ENCODE measurements around the gene MEG3. TPM values are rescaled to one million over a fixed set of nuclear protein-coding genes. Genes with fewer than 3 reads are reported as not detected.

MEG3 gene
- total and polyA plus RNA-seq, 2 of the 8 experiments (the other 6 are each of a cell fraction or from before 2014, with no cell fraction given) = 0.17 to 1.1 TPM

DNA sequence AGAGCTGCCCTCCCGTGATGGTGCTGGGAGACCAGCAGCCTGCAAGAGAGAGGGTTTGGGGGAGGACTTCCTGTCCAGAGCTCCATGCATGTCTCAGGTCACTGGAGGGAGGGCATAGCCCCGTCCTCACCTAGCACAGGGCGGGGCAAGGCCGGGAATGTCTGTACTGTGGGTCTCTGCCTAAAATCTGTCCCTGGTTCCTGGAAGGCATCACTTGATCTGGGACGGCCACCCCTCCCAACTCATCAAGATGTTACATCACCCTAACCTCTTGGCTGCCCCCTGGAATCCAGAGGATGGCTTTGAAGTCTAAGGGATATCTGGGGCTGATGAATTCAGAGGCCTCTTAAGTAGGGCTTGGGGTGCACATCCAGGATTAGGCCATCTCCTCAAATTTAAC is 37.0 kb upstream of the MEG3 start:
- no peak overlapping the region for H3K56ac ChIP-seq (replicated peaks; ENCODE audit: insufficient read length, low read depth, low read length)
- H2BK12ac ChIP-seq (ENCODE audit: low read depth, low read length) = peak overlapping the region; percentile 39; the same call in 1 of the 2 replicates
- no peaks in the 10 kb centered on the region for H3K23me2 ChIP-seq (ENCODE audit: low read depth, low read length)
- H2BK20ac ChIP-seq (ENCODE audit: low read length) = no peak overlapping the region
- H3K23ac ChIP-seq (ENCODE audit: insufficient read length) = no peak overlapping the region
- no peak overlapping the region for H2AK5ac ChIP-seq (ENCODE audit: low read depth, low read length)
- H3K27me3 ChIP-seq (replicated peaks in 1 of 4; ENCODE audit: control insufficient read depth in 3 of 4, extremely low read depth in 1 of 4, insufficient read depth in 3 of 4, low read length in 3 of 4) = no peaks in the 10 kb centered on the region
- no peak overlapping the region for H3K27ac ChIP-seq (ENCODE audit: low read depth, low read length)
- H3K9me3 ChIP-seq (ENCODE audit: insufficient read depth in 2 of 2, low read depth in 1 of 2, low read length in 1 of 2) = no peaks in the 10 kb centered on the region
- no peak overlapping the region for H3K4me3 ChIP-seq (ENCODE audit: extremely low read depth in 1 of 4, insufficient read depth in 2 of 4, low read depth in 3 of 4, low read length in 4 of 4)
- H3K4me1 ChIP-seq (replicated peaks in 1 of 4; ENCODE audit: control insufficient read depth in 3 of 4, insufficient read depth in 4 of 4, low read length in 3 of 4) = no peaks in the 10 kb centered on the region
- H2BK120ac ChIP-seq (replicated peaks; ENCODE audit: low read depth, low read length) = no peak overlapping the region
- H3K14ac ChIP-seq (ENCODE audit: insufficient read length) = no peak overlapping the region
- H2BK15ac ChIP-seq (ENCODE audit: low read length) = no peak overlapping the region; the same call in 1 of the 2 replicates
- no peak overlapping the region for H3K4me2 ChIP-seq (ENCODE audit: insufficient read depth in 1 of 2, low read depth in 2 of 2, low read length in 2 of 2)
- TF ChIP-seq, protein P1, sequence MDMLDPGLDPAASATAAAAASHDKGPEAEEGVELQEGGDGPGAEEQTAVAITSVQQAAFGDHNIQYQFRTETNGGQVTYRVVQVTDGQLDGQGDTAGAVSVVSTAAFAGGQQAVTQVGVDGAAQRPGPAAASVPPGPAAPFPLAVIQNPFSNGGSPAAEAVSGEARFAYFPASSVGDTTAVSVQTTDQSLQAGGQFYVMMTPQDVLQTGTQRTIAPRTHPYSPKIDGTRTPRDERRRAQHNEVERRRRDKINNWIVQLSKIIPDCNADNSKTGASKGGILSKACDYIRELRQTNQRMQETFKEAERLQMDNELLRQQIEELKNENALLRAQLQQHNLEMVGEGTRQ (IDR thresholded peaks at IDR 0.05; ENCODE audit: low read length) = no peak
- no peak for TF ChIP-seq ZNF274 (IDR thresholded peaks at IDR 0.05; ENCODE audit: borderline replicate concordance, extremely low read depth, low read length)
- no peak for TF ChIP-seq TAF1 (IDR thresholded peaks at IDR 0.05; ENCODE audit: low read depth, low read length)
- no peak for TF ChIP-seq POLR2A (IDR thresholded peaks at IDR 0.05; ENCODE audit: control extremely low read depth in 1 of 2, low read depth in 2 of 2, low read length in 2 of 2)
- TF ChIP-seq TCF12 (IDR thresholded peaks at IDR 0.05; ENCODE audit: low read depth, low read length) = no peak
- TF ChIP-seq TAF7 (optimal IDR thresholded peaks at IDR 0.05; ENCODE audit: borderline replicate concordance, low read depth, low read length) = no peak
- no peak for TF ChIP-seq POLR2AphosphoS5 (IDR thresholded peaks at IDR 0.05; ENCODE audit: low read depth, low read length)
- no peak for TF ChIP-seq YY1 (IDR thresholded peaks at IDR 0.05; ENCODE audit: low read depth, low read length)
- TF ChIP-seq CEBPB (IDR thresholded peaks at IDR 0.05; ENCODE audit: low read depth, low read length) = no peak
- no peak for TF ChIP-seq BCL11A (IDR thresholded peaks at IDR 0.05; ENCODE audit: low read depth in 2 of 2, low read length in 2 of 2)
- CTCF ChIA-PET (ENCODE audit: partially characterized antibody) = interaction anchor here (0.6 to 1.6 kb wide), 6 partner anchors 12 to 406 kb away, joined by 3 to 5 read pairs (median 3); no protein-coding TSS in a partner anchor
- peak overlapping the region; percentile 62 for H4K91ac ChIP-seq (replicated peaks; ENCODE audit: insufficient read length, low read length)
- H3K9ac ChIP-seq (replicated peaks in 1 of 4; ENCODE audit: extremely low read depth in 1 of 4, low read depth in 3 of 4, low read length in 3 of 4) = no peak overlapping the region
- 0 out of 2 replicates have a peak overlapping the region, but pooled peaks have one; percentile 25 for H4K8ac ChIP-seq (ENCODE audit: extremely low read depth, insufficient read depth, low read length)
- no peak overlapping the region for H2AFZ ChIP-seq (ENCODE audit: low read length)
- 83% methylated on average over 5 of the region's 5 CpGs; no CpG with 5 or more reads in 1 of the 2 experiments for WGBS, 2 experiments (ENCODE audit: extremely low coverage in 1 of 2, insufficient coverage in 1 of 2, insufficient read length in 1 of 2, insufficient replicate concordance in 2 of 2, low coverage in 1 of 2, low lambda C conversion rate in 2 of 2, missing lambda C conversion rate in 1 of 2)
- no peaks in the 10 kb centered on the region for H3K79me2 ChIP-seq (ENCODE audit: control insufficient read depth in 1 of 2, insufficient read depth in 2 of 2, low read length in 2 of 2)
- no peaks in the 10 kb centered on the region for H3K79me1 ChIP-seq (ENCODE audit: low read depth, low read length)
- H4K5ac ChIP-seq (ENCODE audit: insufficient read length, low read depth, low read length) = no peak overlapping the region
- H3K4ac ChIP-seq (replicated peaks; ENCODE audit: insufficient read length, low read depth, low read length) = no peak overlapping the region
- FAIRE-seq = no peak
- POLR2A ChIA-PET (ENCODE audit: partially characterized antibody) = no interaction called here
- no peak overlapping the region for H3K18ac ChIP-seq (ENCODE audit: extremely low read depth, low read length)
- H2BK5ac ChIP-seq (ENCODE audit: low read depth, low read length) = no peak overlapping the region
- no peaks in the 10 kb centered on the region for H4K20me1 ChIP-seq (replicated peaks in 1 of 2; ENCODE audit: control insufficient read depth in 1 of 2, insufficient read depth in 2 of 2, low read length in 2 of 2)
- H3K36me3 ChIP-seq (ENCODE audit: control insufficient read depth in 2 of 4, insufficient read depth in 4 of 4, low read length in 3 of 4) = no peaks in the 10 kb centered on the region
- DNase-seq (ENCODE audit: low read depth in 1 of 2, low spot score in 2 of 2) = no peak

Measured in H1 (cell line).